HepG2 (cell line): Measurements from ENCODE around the gene SMKR1. TPM values are rescaled to one million over a fixed set of nuclear protein-coding genes. Genes with fewer than 3 reads are reported as not detected.
A peak's percentile ranks its signal among the peaks of the same experiment; 100 is the strongest.

Experiments
- ATAC-seq: fragments of 200-7000 bp; cut with Tn5 transposase; 3 replicates; pipeline ENCODE4 v1.9.1; 2020; ENCODE audit warnings: mild to moderate bottlenecking, moderate library complexity
- BruUV-seq: library from RNA; stranded (reverse); fragments of 400-500 nt; replicated peaks from 2 replicates; lab custom pipeline; 2021; lab: Mats Ljungman, UMichigan
- CTCF ChIA-PET: fragments of 300-600 bp; formaldehyde crosslinking; extraction: SDS; loops from one replicate; lab custom pipeline; 2021; ENCODE audit warnings: low total read pairs, inconsistent platforms, low intra/inter-chr PET ratio; lab: Yijun Ruan, JAX
- POLR2A ChIA-PET: fragments of 350-600 bp; sonication (Branson Sonifier 250); formaldehyde crosslinking; loops from one replicate; lab custom pipeline; 2020; ENCODE audit warnings: antibody characterized with exemption, inconsistent platforms; lab: Yijun Ruan, JAX
- DNase-seq: peaks from one replicate; pipeline ENCODE4 v3.0.0-alpha.2; 2015; ENCODE audit warnings: low spot score
- FAIRE-seq: peaks from 3 replicates; lab custom pipeline; 2011; peaks lifted over from hg19 to GRCh38; lab: Jason Lieb, UNC
- H2AFZ ChIP-seq: one replicate; pipeline ENCODE4 v1.6.1; 2011; ENCODE audit warnings: low read length, inconsistent platforms
- H3K27ac ChIP-seq: fragments of 300-600 bp; 3 replicates; pipeline ENCODE4 v1.8.0; 2011; ENCODE audit warnings: mixed run types, mild to moderate bottlenecking, mixed read lengths, low read length, inconsistent platforms; ENCODE audit not compliant: insufficient read depth; ENCODE audit errors: extremely low read length
- H3K27me3 ChIP-seq, 2 experiments: fragments of 200-600 bp in 1 of 2; 2 replicates in 1 of 2; 3 replicates in 1 of 2; pipeline versions ENCODE4 v1.6.0 to v1.8.0; 2011; ENCODE audit warnings: low read length in 2 of 2, mild to moderate bottlenecking in 2 of 2, moderate library complexity in 2 of 2, inconsistent platforms in 1 of 2; ENCODE audit not compliant: insufficient read depth in 2 of 2, control insufficient read depth in 1 of 2
- H3K36me3 ChIP-seq, 2 experiments: fragments of 200-600 bp in 1 of 2; replicated peaks in 1 of 2; 2 replicates in 1 of 2; 3 replicates in 1 of 2; pipeline versions ENCODE4 v1.5.1 to v1.8.0; 2011; ENCODE audit warnings: low read length in 2 of 2, inconsistent platforms in 1 of 2; ENCODE audit not compliant: insufficient read depth in 2 of 2, control insufficient read depth in 1 of 2
- H3K4me1 ChIP-seq: 2 replicates; pipeline ENCODE4 v1.5.1; 2012; ENCODE audit warnings: low read length, inconsistent platforms; ENCODE audit not compliant: insufficient read depth
- H3K4me2 ChIP-seq: 2 replicates; pipeline ENCODE4 v1.6.0; 2011; ENCODE audit warnings: low read depth, low read length, inconsistent platforms
- H3K4me3 ChIP-seq, 3 experiments: fragments of 200-600 bp in 1 of 3; sonication (generic), shearing (Covaris generic) in 1 of 3; replicated peaks in 1 of 3; 2 replicates each; pipeline ENCODE4 v1.5.1; 2011 to 2016; ENCODE audit warnings: low read length in 3 of 3, inconsistent platforms in 2 of 3, low read depth in 2 of 3, mild to moderate bottlenecking in 2 of 3, control low read depth in 1 of 3, mixed read lengths in 1 of 3; ENCODE audit not compliant: insufficient read depth in 1 of 3
- H3K79me2 ChIP-seq: one replicate; pipeline ENCODE4 v1.6.1; 2011; ENCODE audit warnings: low read length, inconsistent platforms; ENCODE audit not compliant: insufficient read depth
- H3K9ac ChIP-seq: 2 replicates; pipeline ENCODE4 v1.6.0; 2011; ENCODE audit warnings: mild to moderate bottlenecking, low read depth, low read length, inconsistent platforms; ENCODE audit not compliant: insufficient read depth
- H3K9me3 ChIP-seq: 2 replicates; pipeline ENCODE4 v1.5.1; 2012; ENCODE audit warnings: mild to moderate bottlenecking, low read length
- H4K20me1 ChIP-seq: 2 replicates; pipeline ENCODE4 v1.6.0; 2011; ENCODE audit warnings: inconsistent platforms, mild to moderate bottlenecking, low read length, moderate library complexity; ENCODE audit not compliant: insufficient read depth
- ELF1 ChIP-seq: sonication (generic); formaldehyde crosslinking; IDR thresholded peaks from 2 replicates; pipeline ENCODE4 v1.4.0; 2020; ENCODE audit warnings: missing genetic modification reagents
- FIP1L1 ChIP-seq: fragments of 200-400 bp; formaldehyde crosslinking; IDR thresholded peaks from 2 replicates; pipeline ENCODE4 v1.6.1; 2018; ENCODE audit warnings: low read depth, mild to moderate bottlenecking, low read length, moderate library complexity, borderline replicate concordance; ENCODE audit not compliant: insufficient read depth
- FOSL1 ChIP-seq: sonication (generic); formaldehyde crosslinking; IDR thresholded peaks from 2 replicates; pipeline ENCODE4 v1.9.0; 2021; ENCODE audit warnings: missing genetic modification reagents, borderline replicate concordance
- PCBP2 ChIP-seq: fragments of 200-400 bp; formaldehyde crosslinking; optimal IDR thresholded peaks from 2 replicates; pipeline ENCODE3; 2018; ENCODE audit warnings: low read length, low read depth; ENCODE audit not compliant: poor library complexity, severe bottlenecking
- PHF20 ChIP-seq: sonication (generic); formaldehyde crosslinking; IDR thresholded peaks from 2 replicates; pipeline ENCODE4 v1.5.0; 2020; ENCODE audit warnings: mild to moderate bottlenecking, missing genetic modification reagents
- RBM22 ChIP-seq: fragments of 200-400 bp; formaldehyde crosslinking; optimal IDR thresholded peaks from 2 replicates; pipeline ENCODE3; 2017; ENCODE audit warnings: mild to moderate bottlenecking, low read length, moderate library complexity
- RFX1 ChIP-seq: fragments of 450-650 bp; IDR thresholded peaks from 2 replicates; pipeline ENCODE4 v1.6.1; 2017
- SRSF1 ChIP-seq: fragments of 200-400 bp; formaldehyde crosslinking; optimal IDR thresholded peaks from 2 replicates; pipeline ENCODE3; 2017; ENCODE audit warnings: mild to moderate bottlenecking, low read depth, low read length, moderate library complexity
- TOPORS ChIP-seq: sonication (generic); formaldehyde crosslinking; IDR thresholded peaks from 2 replicates; pipeline ENCODE4 v1.8.0; 2023; ENCODE audit warnings: mild to moderate bottlenecking, missing genetic modification reagents
- ZKSCAN5 ChIP-seq: sonication (generic); formaldehyde crosslinking; IDR thresholded peaks from 2 replicates; pipeline ENCODE4 v1.5.1; 2020; ENCODE audit warnings: mild to moderate bottlenecking, missing genetic modification reagents
- ZNF136 ChIP-seq: sonication (generic); formaldehyde crosslinking; IDR thresholded peaks from 2 replicates; pipeline ENCODE4 v1.8.1; 2022; ENCODE audit warnings: low read depth, mild to moderate bottlenecking, moderate library complexity, missing genetic modification reagents
- WGBS: methylation state at CpG from one replicate; pipeline ENCODE4 v1.1.6; 2017; ENCODE audit warnings: low lambda C conversion rate; 5-methylcytosine and 5-hydroxymethylcytosine counted together
- in situ Hi-C: cut with HindIII; loops from 2 replicates; pipeline ENCODE4 v1.10.0; 2017; ENCODE audit warnings: low pct_unique_long_range_greater_than_20kb; ENCODE audit not compliant: extremely low pct_ligation_motif_present
- intact Hi-C: fragments of 100-400 bp; cut with micrococcal nuclease; formaldehyde crosslinking; loops from one replicate; pipeline ENCODE4 v1.10.0; 2022; ENCODE audit not compliant: unreplicated experiment
- polyA plus RNA-seq, 8 experiments: library from polyadenylated mRNA; depleted of rRNA in 3 of 8; stranded (reverse) in 7 of 8; unstranded in 1 of 8; fragments of >200 nt; fragmentation: Illumina TruSeq in 4 of 8; extraction: Trizol in 4 of 8; gene quantifications; 2 replicates each; pipeline versions ENCODE4 v1.2.1 to v1.2.3, GENCODE V29; 2011 to 2016; ENCODE audit warnings: low read depth in 4 of 8, missing spikeins in 1 of 8, mixed read lengths in 1 of 8; ENCODE audit not compliant: insufficient read depth in 1 of 8
- total RNA-seq, 5 experiments: library from RNA; depleted of rRNA; stranded (reverse); fragments of >200 nt; fragmentation: Illumina TruSeq; extraction: Trizol; gene quantifications; 2 replicates each; pipeline ENCODE4 v1.2.3, GENCODE V29; 2016; ENCODE audit warnings: low read depth in 1 of 5
- TF ChIP-seq, protein P1 (sequence below): sonication (generic); formaldehyde crosslinking; IDR thresholded peaks from 2 replicates; pipeline ENCODE4 v1.5.0; 2020; ENCODE audit warnings: mild to moderate bottlenecking, missing genetic modification reagents
- TF ChIP-seq, protein P2 (sequence below): sonication (generic); formaldehyde crosslinking; IDR thresholded peaks from 2 replicates; pipeline ENCODE4 v1.5.1; 2020; ENCODE audit warnings: mild to moderate bottlenecking, moderate library complexity, missing genetic modification reagents
- TF ChIP-seq, protein P3 (sequence below): sonication (generic); formaldehyde crosslinking; IDR thresholded peaks from 2 replicates; pipeline ENCODE4 v1.4.0; 2020; ENCODE audit warnings: missing genetic modification reagents

The SMKR1 gene
- total and polyA plus RNA-seq, 2 of the 13 experiments (the other 11 are each of a cell fraction or from before 2014, with no cell fraction given), result 0.07 TPM; not detected in 1

GRCh38 chr7:129465080-129465479 lies 37.3 kb upstream of the SMKR1 start:
- no peaks in the 10 kb centered on the region for H3K27me3 ChIP-seq
- H4K20me1 ChIP-seq, result no peaks in the 10 kb centered on the region
- in situ Hi-C loops (no loop called here), intact Hi-C loops (no loop called here)
- FAIRE-seq, result no peak
- DNase-seq, result no peak
- ChIA-PET CTCF (no interaction called here), POLR2A (no interaction called here)
- H3K27ac ChIP-seq, result no peak overlapping the region
- no peak overlapping the region for H3K4me2 ChIP-seq
- no peak for ATAC-seq
- no peak overlapping the region for H3K9ac ChIP-seq
- H3K9me3 ChIP-seq, result no peaks in the 10 kb centered on the region
- H3K4me3 ChIP-seq, result no peak overlapping the region
- peaks cover 2 to 13% of the 10 kb centered on the region in 2 experiments; a peak in 3 of 5 replicates for H3K36me3 ChIP-seq
- H3K4me1 ChIP-seq, result no peaks in the 10 kb centered on the region
- no peaks in the 10 kb centered on the region for H3K79me2 ChIP-seq
- TF ChIP-seq RFX1 (peak; percentile 15; the same call in 1 of the 2 replicates), RBM22 (no peak)
- 79% methylated on average over 2 of the region's 2 CpGs for WGBS
- BruUV-seq, result no TSS peak
- H2AFZ ChIP-seq, result no peak overlapping the region

DNA sequence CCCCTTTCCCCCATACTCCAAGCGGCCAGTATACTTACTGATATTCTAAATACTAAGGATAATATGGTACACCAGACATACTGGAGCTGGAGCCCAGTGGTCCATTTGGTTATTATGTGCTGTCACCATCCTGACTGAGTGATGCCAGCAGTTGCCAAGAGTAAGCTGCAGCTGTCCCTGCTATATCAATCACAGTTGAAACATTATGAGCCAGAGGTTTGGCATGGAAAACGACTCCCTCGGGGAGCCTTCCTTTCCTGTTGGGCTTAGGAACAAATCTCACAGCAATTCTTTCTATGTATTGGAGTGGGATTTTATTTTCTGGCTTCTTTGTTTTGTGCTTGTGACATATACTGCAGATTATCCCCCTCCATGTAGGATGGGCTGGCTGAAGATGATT lies 35.5 kb upstream of the SMKR1 start:
- no peaks in the 10 kb centered on the region for H4K20me1 ChIP-seq
- intact Hi-C loops, result no loop called here
- WGBS, result 91% methylated on average over 3 of the region's 3 CpGs
- no peak overlapping the region for H3K4me3 ChIP-seq
- H3K36me3 ChIP-seq, result peaks cover 2 to 4% of the 10 kb centered on the region in 2 experiments; a peak in 3 of 5 replicates
- H3K79me2 ChIP-seq, result no peaks in the 10 kb centered on the region
- POLR2A ChIA-PET, result no interaction called here
- no peak for DNase-seq
- H3K4me2 ChIP-seq, result no peak overlapping the region
- CTCF ChIA-PET, result no interaction called here
- H3K4me1 ChIP-seq, result no peaks in the 10 kb centered on the region
- in situ Hi-C loops, result no loop called here
- H3K9ac ChIP-seq, result no peak overlapping the region
- H3K9me3 ChIP-seq, result no peaks in the 10 kb centered on the region
- BruUV-seq, result no TSS peak
- ATAC-seq, result no peak
- H2AFZ ChIP-seq, result no peak overlapping the region
- no peaks in the 10 kb centered on the region for H3K27me3 ChIP-seq
- no peak overlapping the region for H3K27ac ChIP-seq
- FAIRE-seq, result no peak
- TF ChIP-seq ZKSCAN5 (CRISPR knock-in tag), result no peak
- TF ChIP-seq ZNF136 (CRISPR knock-in tag), result no peak
- TF ChIP-seq SRSF1, result no peak
- TF ChIP-seq, protein P1, sequence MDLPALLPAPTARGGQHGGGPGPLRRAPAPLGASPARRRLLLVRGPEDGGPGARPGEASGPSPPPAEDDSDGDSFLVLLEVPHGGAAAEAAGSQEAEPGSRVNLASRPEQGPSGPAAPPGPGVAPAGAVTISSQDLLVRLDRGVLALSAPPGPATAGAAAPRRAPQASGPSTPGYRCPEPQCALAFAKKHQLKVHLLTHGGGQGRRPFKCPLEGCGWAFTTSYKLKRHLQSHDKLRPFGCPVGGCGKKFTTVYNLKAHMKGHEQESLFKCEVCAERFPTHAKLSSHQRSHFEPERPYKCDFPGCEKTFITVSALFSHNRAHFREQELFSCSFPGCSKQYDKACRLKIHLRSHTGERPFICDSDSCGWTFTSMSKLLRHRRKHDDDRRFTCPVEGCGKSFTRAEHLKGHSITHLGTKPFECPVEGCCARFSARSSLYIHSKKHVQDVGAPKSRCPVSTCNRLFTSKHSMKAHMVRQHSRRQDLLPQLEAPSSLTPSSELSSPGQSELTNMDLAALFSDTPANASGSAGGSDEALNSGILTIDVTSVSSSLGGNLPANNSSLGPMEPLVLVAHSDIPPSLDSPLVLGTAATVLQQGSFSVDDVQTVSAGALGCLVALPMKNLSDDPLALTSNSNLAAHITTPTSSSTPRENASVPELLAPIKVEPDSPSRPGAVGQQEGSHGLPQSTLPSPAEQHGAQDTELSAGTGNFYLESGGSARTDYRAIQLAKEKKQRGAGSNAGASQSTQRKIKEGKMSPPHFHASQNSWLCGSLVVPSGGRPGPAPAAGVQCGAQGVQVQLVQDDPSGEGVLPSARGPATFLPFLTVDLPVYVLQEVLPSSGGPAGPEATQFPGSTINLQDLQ (CRISPR knock-in tag), result no peak
- TF ChIP-seq, protein P2, sequence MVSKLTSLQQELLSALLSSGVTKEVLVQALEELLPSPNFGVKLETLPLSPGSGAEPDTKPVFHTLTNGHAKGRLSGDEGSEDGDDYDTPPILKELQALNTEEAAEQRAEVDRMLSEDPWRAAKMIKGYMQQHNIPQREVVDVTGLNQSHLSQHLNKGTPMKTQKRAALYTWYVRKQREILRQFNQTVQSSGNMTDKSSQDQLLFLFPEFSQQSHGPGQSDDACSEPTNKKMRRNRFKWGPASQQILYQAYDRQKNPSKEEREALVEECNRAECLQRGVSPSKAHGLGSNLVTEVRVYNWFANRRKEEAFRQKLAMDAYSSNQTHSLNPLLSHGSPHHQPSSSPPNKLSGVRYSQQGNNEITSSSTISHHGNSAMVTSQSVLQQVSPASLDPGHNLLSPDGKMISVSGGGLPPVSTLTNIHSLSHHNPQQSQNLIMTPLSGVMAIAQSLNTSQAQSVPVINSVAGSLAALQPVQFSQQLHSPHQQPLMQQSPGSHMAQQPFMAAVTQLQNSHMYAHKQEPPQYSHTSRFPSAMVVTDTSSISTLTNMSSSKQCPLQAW (CRISPR knock-in tag), result no peak
- TF ChIP-seq FIP1L1, result no peak
- TF ChIP-seq, protein P3, sequence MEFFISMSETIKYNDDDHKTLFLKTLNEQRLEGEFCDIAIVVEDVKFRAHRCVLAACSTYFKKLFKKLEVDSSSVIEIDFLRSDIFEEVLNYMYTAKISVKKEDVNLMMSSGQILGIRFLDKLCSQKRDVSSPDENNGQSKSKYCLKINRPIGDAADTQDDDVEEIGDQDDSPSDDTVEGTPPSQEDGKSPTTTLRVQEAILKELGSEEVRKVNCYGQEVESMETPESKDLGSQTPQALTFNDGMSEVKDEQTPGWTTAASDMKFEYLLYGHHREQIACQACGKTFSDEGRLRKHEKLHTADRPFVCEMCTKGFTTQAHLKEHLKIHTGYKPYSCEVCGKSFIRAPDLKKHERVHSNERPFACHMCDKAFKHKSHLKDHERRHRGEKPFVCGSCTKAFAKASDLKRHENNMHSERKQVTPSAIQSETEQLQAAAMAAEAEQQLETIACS, result no peak
- no peak for TF ChIP-seq ELF1 (CRISPR knock-in tag)
- no peak for TF ChIP-seq TOPORS (CRISPR knock-in tag)
- TF ChIP-seq PHF20, result no peak
- no peak for TF ChIP-seq PCBP2
- TF ChIP-seq FOSL1 (CRISPR knock-in tag), result no peak
